Nephron (organoid): Measurements from ENCODE around the gene CNTNAP2.

ENCODE experiments used
- H3K27ac Mint-ChIP-seq, 3 experiments: 2 replicates each; pipeline ENCODE4 v1.8.0; 2020; ENCODE audit warnings: mixed read lengths in 3 of 3, mild to moderate bottlenecking in 2 of 3, moderate library complexity in 1 of 3
- H3K27me3 Mint-ChIP-seq: 2 replicates; pipeline ENCODE4 v1.8.0; 2021; ENCODE audit warnings: low read depth, mild to moderate bottlenecking, moderate library complexity, mixed read lengths
- H3K36me3 Mint-ChIP-seq: 2 replicates; pipeline ENCODE4 v1.8.0; 2020; ENCODE audit warnings: low read depth, mixed read lengths
- H3K4me1 Mint-ChIP-seq: 2 replicates; pipeline ENCODE4 v1.8.0; 2020; ENCODE audit warnings: mixed read lengths
- H3K4me3 Mint-ChIP-seq, 3 experiments: 2 replicates each; pipeline ENCODE4 v1.8.0; 2020; ENCODE audit warnings: mild to moderate bottlenecking in 3 of 3, mixed read lengths in 3 of 3, moderate library complexity in 2 of 3
- H3K9me3 Mint-ChIP-seq: 2 replicates; pipeline ENCODE4 v1.8.0; 2020; ENCODE audit warnings: mixed read lengths
- CTCF ChIP-seq, 3 experiments: fragments of 200-600 bp; sonication (generic); IDR thresholded peaks; one replicate each; pipeline ENCODE4 v1.5.0; 2021; ENCODE audit warnings: antibody characterized with exemption in 3 of 3; ENCODE audit not compliant: unreplicated experiment in 3 of 3

Gene CNTNAP2

GRCh38 chr7:147170341-147171012, 1053.9 kb downstream of the CNTNAP2 start:
- Mint-ChIP-seq H3K4me1 (no peaks in the 10 kb centered on the region), H3K27ac (no peak overlapping the region), H3K9me3 (no peaks in the 10 kb centered on the region), H3K36me3 (no peaks in the 10 kb centered on the region), H3K4me3 (no peak overlapping the region), H3K27me3 (no peaks in the 10 kb centered on the region)
- TF ChIP-seq CTCF (IDR thresholded peaks at IDR 0.05; ENCODE audit: unreplicated experiment in 3 of 3): no peak

- no peak for TF ChIP-seq CTCF (IDR thresholded peaks at IDR 0.05; ENCODE audit: unreplicated experiment in 3 of 3)
- no peaks in the 10 kb centered on the region for H3K27me3 Mint-ChIP-seq
- H3K27ac Mint-ChIP-seq: no peak overlapping the region
- no peak overlapping the region for H3K4me3 Mint-ChIP-seq
- H3K9me3 Mint-ChIP-seq: no peaks in the 10 kb centered on the region
- H3K4me1 Mint-ChIP-seq: no peaks in the 10 kb centered on the region
- no peaks in the 10 kb centered on the region for H3K36me3 Mint-ChIP-seq
These were observed 1054.4 kb downstream of the CNTNAP2 start for GRCh38 chr7:147171013-147171391.

- Mint-ChIP-seq H3K36me3 (no peaks in the 10 kb centered on the region), H3K27ac (no peak overlapping the region), H3K9me3 (no peaks in the 10 kb centered on the region), H3K4me3 (no peak overlapping the region), H3K4me1 (no peaks in the 10 kb centered on the region), H3K27me3 (no peaks in the 10 kb centered on the region)
- TF ChIP-seq CTCF (IDR thresholded peaks at IDR 0.05; ENCODE audit: unreplicated experiment in 3 of 3): no peak
These were observed 1057.3 kb downstream of the CNTNAP2 start for GRCh38 chr7:147173883-147174282.

- H3K36me3 Mint-ChIP-seq: no peaks in the 10 kb centered on the region
- H3K4me3 Mint-ChIP-seq: no peak overlapping the region
- no peaks in the 10 kb centered on the region for H3K4me1 Mint-ChIP-seq
- H3K27ac Mint-ChIP-seq: no peak overlapping the region
- H3K9me3 Mint-ChIP-seq: peaks cover 9% of the 10 kb centered on the region
- H3K27me3 Mint-ChIP-seq: no peaks in the 10 kb centered on the region
- TF ChIP-seq CTCF (IDR thresholded peaks at IDR 0.05; ENCODE audit: unreplicated experiment in 3 of 3): no peak
These were observed 1066.3 kb downstream of the CNTNAP2 start for GRCh38 chr7:147182874-147183273.

GRCh38 chr7:147183276-147183675, 1066.7 kb downstream of the CNTNAP2 start:
- H3K27me3 Mint-ChIP-seq: no peaks in the 10 kb centered on the region
- TF ChIP-seq CTCF (IDR thresholded peaks at IDR 0.05; ENCODE audit: unreplicated experiment in 3 of 3): no peak
- H3K4me3 Mint-ChIP-seq: no peak overlapping the region
- no peak overlapping the region for H3K27ac Mint-ChIP-seq
- H3K4me1 Mint-ChIP-seq: no peaks in the 10 kb centered on the region
- no peaks in the 10 kb centered on the region for H3K36me3 Mint-ChIP-seq
- H3K9me3 Mint-ChIP-seq: peaks cover 9% of the 10 kb centered on the region

- Mint-ChIP-seq H3K27ac (no peak overlapping the region), H3K4me3 (no peak overlapping the region), H3K36me3 (no peaks in the 10 kb centered on the region)
These were observed 1071.9 kb downstream of the CNTNAP2 start for GRCh38 chr7:147188467-147188866.

More at GRCh38 chr7:147188467-147188866, 1071.9 kb downstream of the CNTNAP2 start:
- Mint-ChIP-seq H3K27me3 (no peaks in the 10 kb centered on the region), H3K4me1 (no peaks in the 10 kb centered on the region), H3K9me3 (peaks cover 10% of the 10 kb centered on the region)
- TF ChIP-seq CTCF (IDR thresholded peaks at IDR 0.05; ENCODE audit: unreplicated experiment in 3 of 3): no peak
